Liver (tissue), 9 donors: ENCODE data around the gene DARS1. TPM values are rescaled to one million over a fixed set of nuclear protein-coding genes. Genes with fewer than 3 reads are reported as not detected.

Experiments used
- DNase-seq: peaks from one replicate; pipeline ENCODE4 v3.0.0-alpha.2; 2017; ENCODE audit warnings: low spot score
- H3K27ac ChIP-seq, 2 donors: one replicate each; pipeline ENCODE4 v1.7.0; 2013; ENCODE audit warnings: inconsistent platforms in 2 of 2, low read length in 2 of 2, control low read depth in 1 of 2, low read depth in 1 of 2, mild to moderate bottlenecking in 1 of 2
- H3K27me3 ChIP-seq, 4 donors: one replicate each; pipeline versions ENCODE4 v1.6.1 to v1.7.0; 2013; ENCODE audit warnings: low read length in 3 of 4, inconsistent platforms in 1 of 4, mild to moderate bottlenecking in 1 of 4, moderate library complexity in 1 of 4; ENCODE audit not compliant: control insufficient read depth in 4 of 4, insufficient read depth in 4 of 4
- H3K36me3 ChIP-seq, 4 donors: one replicate each; pipeline versions ENCODE4 v1.6.1 to v1.7.0; 2013; ENCODE audit warnings: low read length in 3 of 4, mild to moderate bottlenecking in 3 of 4, low read depth in 1 of 4, moderate library complexity in 1 of 4; ENCODE audit not compliant: control insufficient read depth in 4 of 4, insufficient read depth in 3 of 4
- H3K4me1 ChIP-seq, 4 donors: one replicate each; pipeline versions ENCODE4 v1.6.1 to v1.7.0; 2013; ENCODE audit warnings: low read length in 3 of 4, mild to moderate bottlenecking in 3 of 4, moderate library complexity in 1 of 4; ENCODE audit not compliant: control insufficient read depth in 4 of 4, insufficient read depth in 4 of 4
- H3K4me3 ChIP-seq, 3 donors: one replicate each; pipeline versions ENCODE4 v1.6.1 to v1.7.0; 2013; ENCODE audit warnings: low read length in 3 of 3, control low read depth in 1 of 3, low read depth in 1 of 3, mild to moderate bottlenecking in 1 of 3
- H3K9ac ChIP-seq, 2 donors: one replicate each; pipeline ENCODE4 v1.7.0; 2013; ENCODE audit warnings: low read length in 2 of 2, mild to moderate bottlenecking in 2 of 2, moderate library complexity in 2 of 2, control low read depth in 1 of 2, low read depth in 1 of 2
- H3K9me3 ChIP-seq, 4 donors: one replicate each; pipeline versions ENCODE4 v1.6.1 to v1.7.0; 2013; ENCODE audit warnings: low read length in 3 of 4; ENCODE audit not compliant: control insufficient read depth in 4 of 4
- FOXA2 ChIP-seq: IDR thresholded peaks from 2 replicates; pipeline ENCODE4 v1.6.1; 2016; ENCODE audit warnings: antibody characterized with exemption
- HNF4A ChIP-seq, 2 donors: conservative IDR thresholded peaks; 2 replicates each; pipeline ENCODE4 v1.6.1; 2016; ENCODE audit warnings: antibody characterized with exemption in 2 of 2, mild to moderate bottlenecking in 2 of 2
- JUND ChIP-seq, 2 donors: IDR thresholded peaks; 2 replicates each; pipeline ENCODE4 v1.6.1; 2016; ENCODE audit warnings: antibody characterized with exemption in 2 of 2
- NR2F2 ChIP-seq: IDR thresholded peaks from 2 replicates; pipeline ENCODE4 v1.6.1; 2016; ENCODE audit warnings: antibody characterized with exemption
- REST ChIP-seq: IDR thresholded peaks from 2 replicates; pipeline ENCODE4 v1.6.1; 2016; ENCODE audit warnings: antibody characterized with exemption, mild to moderate bottlenecking
- RXRA ChIP-seq, 2 donors: IDR thresholded peaks; 2 replicates each; pipeline ENCODE4 v1.6.1; 2017 to 2018; ENCODE audit warnings: antibody characterized with exemption in 2 of 2, mild to moderate bottlenecking in 1 of 2
- TAF1 ChIP-seq: conservative IDR thresholded peaks from 2 replicates; pipeline ENCODE4 v1.6.1; 2016; ENCODE audit warnings: antibody characterized with exemption, mild to moderate bottlenecking
- YY1 ChIP-seq: IDR thresholded peaks from 2 replicates; pipeline ENCODE4 v1.6.1; 2016; ENCODE audit warnings: antibody characterized with exemption, mild to moderate bottlenecking
- WGBS: extraction: QIAGEN DNeasy Blood & Tissue Kit; methylation state at CpG from one replicate; pipeline ENCODE4 v1.1.7; 2013; 5-methylcytosine and 5-hydroxymethylcytosine counted together
- polyA plus RNA-seq, 2 donors: library from polyadenylated mRNA; stranded (reverse) in 1 of 2; unstranded in 1 of 2; fragments of 200-250 nt in 1 of 2; fragments of >200 nt in 1 of 2; fragmentation: Nextera tagmentation in 1 of 2; extraction: Ambion mirVana in 1 of 2; gene quantifications; one replicate each; pipeline versions ENCODE4 v1.2.1 to v1.2.3, GENCODE V29; 2013 to 2015
- total RNA-seq, 2 donors: library from RNA; depleted of rRNA; stranded (reverse); fragments of >200 nt; gene quantifications; one replicate each; pipeline ENCODE4 v1.2.3, GENCODE V29; 2014
- TF ChIP-seq, protein P1 (sequence below): IDR thresholded peaks from 2 replicates; pipeline ENCODE4 v1.6.1; 2016; ENCODE audit warnings: antibody characterized with exemption
- TF ChIP-seq, protein P2 (sequence below): fragments of 150-350 bp; IDR thresholded peaks from 2 replicates; pipeline ENCODE4 v1.5.1; 2017; ENCODE audit warnings: improper control_type of control experiment, low read depth, low read length; ENCODE audit not compliant: missing input control
- donor health status: healthy.
- donor health status: healthy.
- donor health status: healthy.
- donor health status: healthy.
- donor health status: healthy.

Gene DARS1
- total and polyA plus RNA-seq, 4 donors = 25.0 to 44.1 (median 32.6) TPM

DNA sequence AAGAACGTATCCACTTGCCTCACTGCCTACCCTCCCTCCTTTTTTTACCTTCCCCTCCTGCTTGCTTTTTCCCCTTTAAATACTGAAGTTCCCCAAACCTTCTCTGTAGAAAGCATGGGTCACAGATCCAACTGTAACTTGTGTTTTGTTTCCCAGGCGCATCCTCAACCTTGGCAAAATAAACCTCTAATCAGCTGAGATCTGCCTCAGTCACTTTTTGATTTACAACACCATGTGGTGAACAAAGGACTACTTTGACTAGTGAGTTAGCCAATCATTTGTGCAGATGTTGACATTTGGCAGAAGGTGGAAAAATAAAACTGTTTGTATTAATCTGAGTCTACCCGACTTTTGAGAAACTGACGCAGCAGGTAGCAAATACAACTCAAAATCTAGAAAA, 85.9 kb downstream of the DARS1 start (continued):
- no peak for TF ChIP-seq REST
- TF ChIP-seq YY1 = no peak
- no peak for TF ChIP-seq HNF4A (conservative IDR thresholded peaks at IDR 0.05)

DNA sequence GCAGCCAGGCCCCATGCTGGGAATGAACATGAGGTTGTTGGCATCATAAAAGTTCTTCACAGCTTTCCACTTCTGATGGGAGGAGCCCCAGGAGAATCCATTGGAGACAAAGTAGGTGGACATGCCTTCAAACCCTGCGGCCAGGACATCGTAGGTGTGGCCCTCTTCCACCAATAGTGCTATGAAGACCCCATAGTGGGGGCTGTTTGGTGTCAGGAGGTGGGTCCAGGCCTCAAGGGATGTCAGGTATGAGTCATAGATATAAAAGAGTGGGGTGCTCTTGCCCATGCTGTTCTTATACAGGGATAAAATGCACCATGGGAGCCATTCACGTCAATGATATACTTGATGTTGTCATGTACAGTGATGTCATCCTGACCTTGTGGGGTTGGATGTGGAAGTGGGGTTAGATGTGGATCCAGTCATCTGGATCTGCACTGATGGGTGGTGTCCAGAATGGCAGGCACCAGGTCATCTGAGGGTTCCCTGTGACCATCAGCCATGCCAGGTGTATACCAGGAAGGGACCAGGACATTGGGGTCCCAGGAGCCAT, 87.1 kb downstream of the DARS1 start:
- no peak for TF ChIP-seq JUND (IDR thresholded peaks at IDR 0.05)
- TF ChIP-seq REST = no peak
- TF ChIP-seq, protein P1, sequence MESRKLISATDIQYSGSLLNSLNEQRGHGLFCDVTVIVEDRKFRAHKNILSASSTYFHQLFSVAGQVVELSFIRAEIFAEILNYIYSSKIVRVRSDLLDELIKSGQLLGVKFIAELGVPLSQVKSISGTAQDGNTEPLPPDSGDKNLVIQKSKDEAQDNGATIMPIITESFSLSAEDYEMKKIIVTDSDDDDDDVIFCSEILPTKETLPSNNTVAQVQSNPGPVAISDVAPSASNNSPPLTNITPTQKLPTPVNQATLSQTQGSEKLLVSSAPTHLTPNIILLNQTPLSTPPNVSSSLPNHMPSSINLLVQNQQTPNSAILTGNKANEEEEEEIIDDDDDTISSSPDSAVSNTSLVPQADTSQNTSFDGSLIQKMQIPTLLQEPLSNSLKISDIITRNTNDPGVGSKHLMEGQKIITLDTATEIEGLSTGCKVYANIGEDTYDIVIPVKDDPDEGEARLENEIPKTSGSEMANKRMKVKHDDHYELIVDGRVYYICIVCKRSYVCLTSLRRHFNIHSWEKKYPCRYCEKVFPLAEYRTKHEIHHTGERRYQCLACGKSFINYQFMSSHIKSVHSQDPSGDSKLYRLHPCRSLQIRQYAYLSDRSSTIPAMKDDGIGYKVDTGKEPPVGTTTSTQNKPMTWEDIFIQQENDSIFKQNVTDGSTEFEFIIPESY = no peak
- TF ChIP-seq NR2F2 = no peak
- TF ChIP-seq TAF1 = no peak
- TF ChIP-seq, protein P2, sequence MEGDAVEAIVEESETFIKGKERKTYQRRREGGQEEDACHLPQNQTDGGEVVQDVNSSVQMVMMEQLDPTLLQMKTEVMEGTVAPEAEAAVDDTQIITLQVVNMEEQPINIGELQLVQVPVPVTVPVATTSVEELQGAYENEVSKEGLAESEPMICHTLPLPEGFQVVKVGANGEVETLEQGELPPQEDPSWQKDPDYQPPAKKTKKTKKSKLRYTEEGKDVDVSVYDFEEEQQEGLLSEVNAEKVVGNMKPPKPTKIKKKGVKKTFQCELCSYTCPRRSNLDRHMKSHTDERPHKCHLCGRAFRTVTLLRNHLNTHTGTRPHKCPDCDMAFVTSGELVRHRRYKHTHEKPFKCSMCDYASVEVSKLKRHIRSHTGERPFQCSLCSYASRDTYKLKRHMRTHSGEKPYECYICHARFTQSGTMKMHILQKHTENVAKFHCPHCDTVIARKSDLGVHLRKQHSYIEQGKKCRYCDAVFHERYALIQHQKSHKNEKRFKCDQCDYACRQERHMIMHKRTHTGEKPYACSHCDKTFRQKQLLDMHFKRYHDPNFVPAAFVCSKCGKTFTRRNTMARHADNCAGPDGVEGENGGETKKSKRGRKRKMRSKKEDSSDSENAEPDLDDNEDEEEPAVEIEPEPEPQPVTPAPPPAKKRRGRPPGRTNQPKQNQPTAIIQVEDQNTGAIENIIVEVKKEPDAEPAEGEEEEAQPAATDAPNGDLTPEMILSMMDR = no peak
- TF ChIP-seq YY1 = no peak
- no peak for TF ChIP-seq FOXA2
- TF ChIP-seq HNF4A (conservative IDR thresholded peaks at IDR 0.05) = no peak
- TF ChIP-seq RXRA (IDR thresholded peaks at IDR 0.05) = no peak
- H3K4me1 ChIP-seq = no peaks in the 10 kb centered on the region
- no peak overlapping the region for H3K4me3 ChIP-seq
- H3K27me3 ChIP-seq = no peaks in the 10 kb centered on the region
- no peaks in the 10 kb centered on the region for H3K9me3 ChIP-seq
- no peak for DNase-seq
- H3K36me3 ChIP-seq = no peaks in the 10 kb centered on the region
- H3K27ac ChIP-seq = no peak overlapping the region
- WGBS = 95% methylated on average over 3 of the region's 3 CpGs
- no peak overlapping the region for H3K9ac ChIP-seq
